Peyer's patch (tissue), 4 donors: ENCODE data around the gene C12orf57.

ENCODE experiments used
- POLR2A ChIP-seq, 2 donors: fragments of 450-650 bp; IDR thresholded peaks; one replicate each; pipeline ENCODE4 v1.5.1; 2017; ENCODE audit warnings: antibody characterized with exemption in 2 of 2, mild to moderate bottlenecking in 2 of 2, moderate library complexity in 2 of 2
- TF ChIP-seq, protein P1 (sequence below), 6 experiments: fragments of 450-650 bp in 4 of 6; fragments of 200-600 bp in 2 of 6; sonication (generic) in 1 of 6; IDR thresholded peaks; one replicate each; pipeline ENCODE4 v1.5.1; 2017 to 2019; ENCODE audit warnings: antibody characterized with exemption in 6 of 6, mild to moderate bottlenecking in 3 of 6, moderate library complexity in 1 of 6

DNA sequence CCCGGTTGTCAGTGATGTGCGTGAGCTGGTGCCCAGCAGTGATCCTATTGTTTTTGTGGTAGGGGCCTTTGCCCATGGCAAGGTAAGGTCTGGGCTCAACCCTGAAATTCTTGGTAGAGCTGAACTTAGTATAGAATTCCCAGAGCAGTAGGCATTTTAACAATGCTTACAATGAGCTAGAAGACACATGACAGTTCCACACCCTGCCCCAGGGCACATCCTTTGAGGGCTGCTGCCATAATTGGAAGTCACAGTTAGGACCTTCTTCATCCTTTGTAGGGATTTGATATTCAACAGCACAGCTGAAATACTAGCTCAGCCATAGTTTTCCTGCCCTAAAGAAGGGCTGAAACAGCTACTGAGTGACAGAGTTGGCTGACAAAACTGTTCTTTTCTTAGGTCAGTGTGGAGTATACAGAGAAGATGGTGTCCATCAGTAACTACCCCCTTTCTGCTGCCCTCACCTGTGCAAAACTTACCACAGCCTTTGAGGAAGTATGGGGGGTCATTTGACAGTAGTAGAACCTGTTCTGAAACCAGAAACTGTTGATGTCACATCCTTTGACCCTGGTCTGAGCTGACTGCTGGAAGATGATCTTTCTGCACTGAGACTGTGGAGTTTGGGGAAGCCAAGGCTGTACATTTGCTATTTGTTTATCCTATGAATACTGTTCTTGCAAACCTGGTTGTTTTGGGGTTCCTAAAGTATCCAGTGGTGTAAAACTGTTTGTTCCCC lies 31.6 kb downstream of the C12orf57 start:
- no peak for TF ChIP-seq POLR2A (IDR thresholded peaks at IDR 0.05)
- TF ChIP-seq, protein P1, sequence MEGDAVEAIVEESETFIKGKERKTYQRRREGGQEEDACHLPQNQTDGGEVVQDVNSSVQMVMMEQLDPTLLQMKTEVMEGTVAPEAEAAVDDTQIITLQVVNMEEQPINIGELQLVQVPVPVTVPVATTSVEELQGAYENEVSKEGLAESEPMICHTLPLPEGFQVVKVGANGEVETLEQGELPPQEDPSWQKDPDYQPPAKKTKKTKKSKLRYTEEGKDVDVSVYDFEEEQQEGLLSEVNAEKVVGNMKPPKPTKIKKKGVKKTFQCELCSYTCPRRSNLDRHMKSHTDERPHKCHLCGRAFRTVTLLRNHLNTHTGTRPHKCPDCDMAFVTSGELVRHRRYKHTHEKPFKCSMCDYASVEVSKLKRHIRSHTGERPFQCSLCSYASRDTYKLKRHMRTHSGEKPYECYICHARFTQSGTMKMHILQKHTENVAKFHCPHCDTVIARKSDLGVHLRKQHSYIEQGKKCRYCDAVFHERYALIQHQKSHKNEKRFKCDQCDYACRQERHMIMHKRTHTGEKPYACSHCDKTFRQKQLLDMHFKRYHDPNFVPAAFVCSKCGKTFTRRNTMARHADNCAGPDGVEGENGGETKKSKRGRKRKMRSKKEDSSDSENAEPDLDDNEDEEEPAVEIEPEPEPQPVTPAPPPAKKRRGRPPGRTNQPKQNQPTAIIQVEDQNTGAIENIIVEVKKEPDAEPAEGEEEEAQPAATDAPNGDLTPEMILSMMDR (IDR thresholded peaks at IDR 0.05), result no peak
